ENCODE measurements around the gene PCDHB3. TPM values are rescaled to one million over a fixed set of nuclear protein-coding genes. Genes with fewer than 3 reads are reported as not detected.
"Not testable (repeated sequence)": the region's sequence is repeated elsewhere in the genome, so short reads cannot be mapped to it uniquely, and the experiment has no call there.

Gene PCDHB3
- total and polyA plus RNA-seq, 2 experiments from 2014 or later: 5.2 to 15.3 TPM

GRCh38 chr5:141095263-141095641 lies 5.0 kb upstream of the PCDHB3 start:
- Histone ChIP-seq H2AFZ (peak overlapping the region; percentile 7), H3K36me3 (ENCODE audit: insufficient read depth) (no peaks in the 10 kb centered on the region), H3K4me1 (ENCODE audit: insufficient read depth) (no peaks in the 10 kb centered on the region), H3K4me3 (peak overlapping the region; percentile 68), H3K9me2 (ENCODE audit: insufficient read depth) (no peaks in the 10 kb centered on the region), H3K4me2 (peak overlapping the region; percentile 89), H4K20me1 (replicated peaks; ENCODE audit: insufficient read depth) (no peaks in the 10 kb centered on the region; the same call in 1 of the 2 replicates), H3K27me3 (ENCODE audit: insufficient read depth) (no peaks in the 10 kb centered on the region), H3K79me2 (replicated peaks; ENCODE audit: insufficient read depth) (peaks cover 30% of the 10 kb centered on the region), H3F3A (replicated peaks; ENCODE audit: low read depth) (no peaks in the 10 kb centered on the region), H3K27ac (ENCODE audit: low read depth) (peak overlapping the region; percentile 70; the same call in 1 of the 2 replicates)
- ATAC-seq (peak; percentile 48), DNase-seq (ENCODE audit: low spot score) (peak; percentile 44)
- H3K27me3 Mint-ChIP-seq (ENCODE audit: insufficient read depth, low read depth, poor library complexity): no peaks in the 10 kb centered on the region
- H3K4me1 Mint-ChIP-seq: peaks cover 8% of the 10 kb centered on the region; the same call in 2 of the 3 replicates
- H3K27ac Mint-ChIP-seq: peak overlapping the region; percentile 95; the same call in 1 of the 2 replicates
- H3K4me3 Mint-ChIP-seq: peak overlapping the region; percentile 93
- TF ChIP-seq POLR2AphosphoS5 (IDR thresholded peaks at IDR 0.05; ENCODE audit: low read depth) (no peak), CTCF (conservative IDR thresholded peaks at IDR 0.05; ENCODE audit: low read depth in 2 of 2) (0 out of 4 replicates have a peak, but pooled peaks of 1 of the 2 experiments have one; percentile 8), EZH2 (IDR thresholded peaks at IDR 0.05; ENCODE audit: low read depth, unreplicated experiment) (no peak)
- peaks cover 40% of the 10 kb centered on the region for H3K36me3 Mint-ChIP-seq (ENCODE audit: low read depth)
- H3K9me3 Mint-ChIP-seq: peaks cover 28% of the 10 kb centered on the region; the same call in 2 of the 3 replicates

GRCh38 chr5:141096181-141096580 lies 4.1 kb upstream of the PCDHB3 start:
- H3K27ac ChIP-seq (ENCODE audit: low read depth); H3K27me3 ChIP-seq (ENCODE audit: insufficient read depth); H3K4me1 Mint-ChIP-seq; H3K4me2 ChIP-seq; H2AFZ ChIP-seq; H3K27me3 Mint-ChIP-seq (ENCODE audit: insufficient read depth, low read depth, poor library complexity); ATAC-seq; H3K27ac Mint-ChIP-seq; H3F3A ChIP-seq (replicated peaks; ENCODE audit: low read depth); DNase-seq (ENCODE audit: low spot score); H3K36me3 ChIP-seq (ENCODE audit: insufficient read depth); H3K9me2 ChIP-seq (ENCODE audit: insufficient read depth); H3K4me3 ChIP-seq; H4K20me1 ChIP-seq (replicated peaks; ENCODE audit: insufficient read depth); H3K4me1 ChIP-seq (ENCODE audit: insufficient read depth): not testable (repeated sequence)
- H3K79me2 ChIP-seq (replicated peaks; ENCODE audit: insufficient read depth): peaks cover 30% of the 10 kb centered on the region
- Mint-ChIP-seq H3K36me3 (ENCODE audit: low read depth) (peaks cover 49% of the 10 kb centered on the region), H3K9me3 (peaks cover 30% of the 10 kb centered on the region; the same call in 2 of the 3 replicates), H3K4me3 (peak overlapping the region; percentile 93; the same call in 1 of the 3 replicates)

- H3K4me1 ChIP-seq (ENCODE audit: insufficient read depth); H3K36me3 ChIP-seq (ENCODE audit: insufficient read depth); H3K9me2 ChIP-seq (ENCODE audit: insufficient read depth); H3K27ac Mint-ChIP-seq; H4K20me1 ChIP-seq (replicated peaks; ENCODE audit: insufficient read depth); ATAC-seq; H2AFZ ChIP-seq; H3F3A ChIP-seq (replicated peaks; ENCODE audit: low read depth); H3K4me2 ChIP-seq; H3K27me3 Mint-ChIP-seq (ENCODE audit: insufficient read depth, low read depth, poor library complexity); H3K4me1 Mint-ChIP-seq; DNase-seq (ENCODE audit: low spot score); H3K4me3 ChIP-seq; H3K27me3 ChIP-seq (ENCODE audit: insufficient read depth); H3K4me3 Mint-ChIP-seq; H3K27ac ChIP-seq (ENCODE audit: low read depth): not testable (repeated sequence)
- Mint-ChIP-seq H3K36me3 (ENCODE audit: low read depth) (peaks cover 53% of the 10 kb centered on the region), H3K9me3 (peaks cover 34% of the 10 kb centered on the region; the same call in 2 of the 3 replicates)
- peaks cover 30% of the 10 kb centered on the region for H3K79me2 ChIP-seq (replicated peaks; ENCODE audit: insufficient read depth)
Observed at GRCh38 chr5:141096586-141096985, 3.7 kb upstream of the PCDHB3 start.
